DMS153 treated with DMSO at 0.1 percent for 48 hours (cell line): ENCODE results near the gene CD84.
"Not testable (repeated sequence)": the region's sequence is repeated elsewhere in the genome, so short reads cannot be mapped to it uniquely, and the experiment has no call there.

Experiments
- DNase-seq: peaks from one replicate; lab custom pipeline; 2025; ENCODE audit not compliant: unreplicated experiment; lab: John Stamatoyannopoulos, UW

The CD84 gene

DNA sequence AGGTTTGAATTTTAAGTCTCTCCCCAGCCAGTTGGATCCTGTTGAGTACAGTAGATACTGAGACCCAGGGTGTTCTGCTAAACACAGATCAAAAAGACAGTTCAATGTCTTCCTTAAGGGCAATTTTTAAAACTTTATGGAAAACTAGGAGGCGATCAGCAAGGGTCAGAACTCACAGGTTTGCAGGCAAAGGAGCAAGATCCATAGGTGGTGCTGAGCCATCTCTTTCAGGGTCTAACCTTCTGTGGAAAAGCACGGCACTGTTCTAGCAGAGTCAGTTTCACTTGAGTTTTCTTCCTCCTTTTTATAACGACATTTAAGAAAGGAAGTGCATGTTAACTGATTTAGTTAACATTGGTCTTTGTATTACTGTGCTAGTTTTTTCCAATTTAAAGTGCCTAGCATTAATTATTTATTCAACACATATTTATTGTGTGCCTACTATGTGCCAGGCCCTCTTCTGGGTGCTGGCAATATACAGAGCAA, at the start of gene CD84:
TSS of gene CD84 (minus strand) at position 281 of the 486 bp plus-strand sequence. CDS start at position 222, 59 bp downstream.
- DNase-seq = no peak

DNA sequence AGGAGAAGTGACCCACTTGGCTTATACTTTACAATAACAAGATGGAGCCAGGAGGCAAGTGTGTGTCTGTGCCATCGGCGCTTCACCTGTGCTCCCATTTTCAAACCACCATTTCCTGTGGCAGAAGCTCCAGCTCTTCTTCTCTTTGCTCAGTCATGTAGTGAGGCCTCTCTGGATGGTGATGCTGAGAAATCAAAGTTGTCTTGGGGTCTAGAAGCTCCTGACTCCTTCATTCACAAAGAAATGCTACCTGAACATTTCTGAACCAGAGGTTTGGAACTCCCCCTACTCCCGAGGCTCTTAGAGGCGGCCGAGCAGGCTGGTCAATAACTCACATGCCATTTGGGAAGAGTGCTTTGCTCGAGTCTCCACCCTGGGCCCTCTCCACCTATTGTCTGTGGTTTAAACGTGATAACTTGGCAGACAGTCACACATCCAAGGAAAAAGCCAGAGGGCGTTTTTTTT, 49.5 kb upstream of the CD84 start:
- DNase-seq = no peak

- DNase-seq = not testable (repeated sequence)
Observed at GRCh38 chr1:160627677-160628289, 48.5 kb upstream of the CD84 start.

GRCh38 chr1:160626509-160627342, 47.4 kb upstream of the CD84 start:
- no peak for DNase-seq

- no peak for DNase-seq
Observed at GRCh38 chr1:160625725-160626498, 46.6 kb upstream of the CD84 start.

DNA sequence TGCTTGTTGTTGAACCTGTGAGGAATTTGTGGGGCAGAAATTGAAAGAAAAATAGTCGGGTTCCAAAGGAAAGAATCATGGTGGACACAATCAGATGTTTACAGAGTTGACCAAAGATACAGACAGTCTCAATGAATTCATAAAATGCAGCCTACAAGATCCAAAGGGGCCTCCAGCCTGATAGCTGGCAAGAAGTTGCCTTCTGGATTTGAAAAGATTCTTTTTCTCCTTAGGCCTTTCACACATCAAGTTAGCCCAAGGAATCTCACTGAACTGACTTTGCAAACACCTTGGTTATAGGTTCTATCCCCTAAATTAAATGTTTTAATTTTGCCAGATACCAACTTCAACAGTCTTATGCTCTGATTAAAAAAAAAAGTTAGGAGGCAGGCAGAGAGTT, 46.0 kb upstream of the CD84 start:
- no peak for DNase-seq

DNA sequence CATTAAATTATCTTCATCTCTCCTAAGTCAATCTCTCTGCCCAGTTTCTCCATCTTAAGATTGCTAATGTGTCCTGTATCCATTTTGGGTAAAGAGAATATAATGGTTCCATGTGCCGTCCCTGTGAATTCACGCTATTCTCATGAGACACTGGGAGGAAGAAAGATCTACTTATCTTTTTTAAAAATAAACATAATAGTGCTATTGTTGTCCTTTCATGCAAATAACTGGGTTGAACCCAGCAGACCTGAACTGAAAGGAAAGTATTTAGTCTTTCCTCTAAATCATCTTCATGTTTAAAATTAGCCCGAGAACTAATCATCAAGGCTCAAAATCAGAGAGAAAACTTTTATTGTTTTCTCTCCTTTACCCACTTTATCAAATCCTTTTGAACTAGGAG, 45.2 kb upstream of the CD84 start:
- no peak for DNase-seq

- DNase-seq = no peak
Observed at GRCh38 chr1:160623862-160624261, 44.6 kb upstream of the CD84 start.

GRCh38 chr1:160623227-160623633, 43.9 kb upstream of the CD84 start:
- no peak for DNase-seq

DNA sequence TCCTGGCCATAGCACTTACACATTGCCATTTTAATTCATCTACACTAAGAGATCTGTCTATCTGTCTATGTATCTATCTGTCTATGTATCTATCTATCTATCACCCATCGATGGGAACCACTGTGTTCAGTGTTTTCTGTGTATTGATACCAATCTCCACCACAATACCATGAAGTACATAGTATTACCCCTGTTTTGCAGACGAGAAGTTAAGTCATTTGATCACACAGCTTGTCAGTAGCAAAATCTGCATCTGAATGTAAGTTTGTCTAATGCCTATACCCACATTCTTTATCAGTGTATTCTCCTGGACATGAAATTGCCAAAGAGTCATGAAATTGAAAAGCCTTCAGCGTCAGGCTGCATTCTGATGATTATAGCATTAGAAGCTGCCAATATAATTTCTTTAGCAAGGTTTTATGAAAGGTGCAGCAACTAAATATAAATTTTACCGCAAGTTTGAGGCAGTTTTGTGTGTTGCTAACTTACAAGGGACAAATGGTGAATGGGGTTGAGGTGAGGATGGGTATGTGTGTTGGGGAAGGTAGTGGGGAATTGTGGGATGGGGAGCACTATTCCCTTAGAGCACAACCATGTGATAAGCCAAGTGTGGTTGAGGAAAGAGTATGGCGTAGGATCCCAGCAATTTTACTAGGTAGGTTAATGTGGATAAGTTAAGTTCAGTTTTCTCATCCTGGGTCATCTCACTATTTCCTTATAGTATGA, 43.4 kb upstream of the CD84 start:
- no peak for DNase-seq

- no peak for DNase-seq
Observed at GRCh38 chr1:160621633-160622413, 42.5 kb upstream of the CD84 start.

DNA sequence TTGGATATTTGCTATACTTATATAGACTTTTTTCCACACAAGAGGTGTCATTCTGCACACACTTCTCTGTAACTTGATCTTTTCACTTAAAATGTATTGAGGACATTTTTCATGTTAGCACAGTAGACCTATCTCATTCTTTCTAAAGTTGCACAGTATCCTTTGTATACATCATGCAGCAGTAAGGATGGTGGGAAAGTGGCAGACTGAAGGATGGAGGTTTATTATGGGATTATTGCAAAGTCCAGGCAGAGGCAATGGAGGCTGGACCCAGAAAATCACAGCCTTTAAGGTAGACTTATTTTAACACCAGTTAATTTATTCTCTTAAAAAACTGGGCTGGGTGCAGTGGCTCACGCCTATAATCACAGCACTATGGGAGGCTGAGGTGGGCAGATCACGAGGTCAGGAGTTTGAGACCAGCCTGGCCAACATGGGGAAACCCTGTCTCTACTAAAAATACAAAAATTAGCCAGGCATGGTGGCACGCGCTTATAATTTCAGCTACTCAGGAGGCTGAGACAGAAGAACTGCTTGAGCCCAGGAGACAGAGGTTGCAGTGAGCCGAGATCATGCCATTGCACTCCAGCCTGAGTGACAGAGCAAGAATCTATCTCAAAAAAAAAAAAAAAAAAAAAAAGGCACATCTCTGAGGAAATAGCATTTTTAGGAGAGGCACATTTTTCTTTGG, 41.8 kb upstream of the CD84 start:
- DNase-seq = no peak

DNA sequence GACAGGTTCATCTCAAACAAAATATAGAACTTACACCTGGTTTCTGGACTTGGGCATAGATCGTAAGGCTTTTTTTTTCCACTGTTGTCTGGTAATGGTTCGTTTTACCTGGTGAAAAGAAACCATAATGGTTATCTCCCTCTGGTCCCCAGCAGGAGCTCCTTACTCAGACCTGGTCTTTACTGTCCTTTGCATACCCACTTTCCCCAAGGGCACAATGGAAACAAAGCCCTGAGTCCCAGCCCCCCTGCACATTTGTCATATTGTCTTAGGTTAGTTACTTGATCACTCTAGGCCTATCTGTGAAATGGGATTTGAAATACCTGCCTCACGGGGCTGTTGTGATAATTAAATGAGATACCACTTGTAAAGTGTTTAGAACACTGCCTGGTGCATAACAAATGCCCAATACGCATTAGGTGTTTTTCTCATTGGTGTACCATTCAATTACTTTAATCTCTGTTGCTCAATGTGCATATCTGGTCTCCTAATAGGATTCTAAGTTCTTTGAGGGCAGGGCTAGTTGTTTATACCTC, 40.5 kb upstream of the CD84 start:
- DNase-seq = no peak

- no peak for DNase-seq
Observed at GRCh38 chr1:160618763-160619274, 39.5 kb upstream of the CD84 start.

DNA sequence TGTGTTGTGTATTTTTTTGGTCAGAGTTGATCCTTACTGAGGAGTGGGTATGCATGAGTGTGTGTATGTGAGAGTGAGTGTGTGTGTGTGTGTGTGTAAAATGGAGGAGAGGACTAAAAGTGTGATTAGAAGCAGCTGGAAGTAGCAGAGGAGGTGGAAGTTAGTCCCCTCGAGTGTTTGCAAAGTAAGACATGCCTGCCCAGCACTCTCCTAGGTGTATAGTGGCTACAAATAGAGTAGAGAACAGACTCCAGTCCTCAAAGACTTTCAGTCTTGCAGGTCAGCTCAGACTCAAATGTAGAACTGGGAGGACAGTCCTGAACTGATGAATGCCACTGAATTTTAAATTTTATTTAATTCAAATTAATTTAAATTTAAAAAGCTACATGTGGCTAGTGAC, 39.0 kb upstream of the CD84 start:
- DNase-seq = no peak

DNA sequence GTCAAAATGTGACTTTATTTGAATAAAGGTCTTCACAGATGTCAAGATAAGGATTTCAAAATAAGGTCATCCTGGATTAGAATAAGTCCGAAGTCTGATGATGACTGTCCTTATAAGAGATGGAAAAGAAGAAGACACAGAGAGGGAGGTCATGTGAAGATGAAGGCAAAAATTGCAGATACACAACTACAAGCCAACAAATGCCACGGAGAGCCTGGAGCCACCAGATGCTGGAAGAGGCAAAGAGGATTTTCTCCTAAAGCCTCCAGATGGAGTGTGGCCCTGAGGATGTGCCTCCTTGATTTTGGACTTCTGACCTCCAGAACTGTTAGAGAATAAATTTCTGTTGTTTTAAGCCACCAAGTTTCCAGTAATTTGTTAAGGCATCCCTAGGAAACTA, 36.4 kb upstream of the CD84 start:
- no peak for DNase-seq

DNA sequence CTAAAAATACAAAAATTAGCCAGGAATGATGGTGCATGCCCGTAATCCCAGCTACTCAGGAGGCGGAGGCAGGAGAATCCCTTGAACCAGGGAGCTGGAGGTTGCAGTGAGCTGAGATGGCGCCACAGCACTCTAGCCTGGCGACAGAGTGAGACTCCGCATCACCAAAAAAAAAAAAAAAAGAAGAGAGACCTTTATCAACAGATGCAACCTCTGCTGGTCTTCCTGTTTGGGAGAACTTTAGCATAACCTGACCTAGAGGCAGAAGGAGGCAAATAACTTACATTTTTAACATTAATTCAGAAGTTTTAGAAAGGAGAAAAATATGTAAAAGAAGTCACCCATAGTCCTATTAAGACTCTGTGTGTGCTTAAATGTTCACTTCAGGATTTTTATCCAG, 35.1 kb upstream of the CD84 start:
- no peak for DNase-seq

DNA sequence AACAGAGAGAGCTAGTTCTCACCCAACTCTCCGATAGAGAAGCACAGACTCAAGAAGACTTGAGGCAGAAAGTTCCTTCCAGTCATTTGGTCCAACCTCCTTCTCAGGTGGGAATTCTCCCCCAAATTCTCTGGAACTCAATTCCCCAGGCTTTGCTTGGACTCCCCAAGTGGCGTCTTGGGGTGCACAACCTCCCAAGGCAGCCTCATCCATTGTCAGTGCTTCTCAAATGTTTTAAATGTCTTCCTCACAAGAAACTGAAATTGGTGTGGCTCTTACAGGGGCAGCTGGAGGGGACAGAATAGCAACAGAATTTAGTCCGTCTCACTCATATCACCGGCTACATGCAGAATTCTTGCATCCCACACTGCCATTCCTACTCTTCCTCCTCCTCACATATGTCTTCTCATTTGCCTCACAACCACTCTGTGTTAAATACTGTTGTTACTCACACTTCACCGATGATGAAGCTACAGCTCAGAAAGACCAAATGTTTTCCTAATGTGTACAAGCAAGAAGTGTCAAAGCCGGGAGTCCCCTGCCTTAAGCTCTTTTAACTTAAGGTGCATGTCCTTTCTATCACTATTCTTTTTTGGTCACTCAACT, 33.4 kb upstream of the CD84 start:
- DNase-seq = no peak
